ENCODE results near the gene PTPA. TPM values are rescaled to one million over a fixed set of nuclear protein-coding genes. Genes with fewer than 3 reads are reported as not detected.

The PTPA gene
- total and polyA plus RNA-seq, 2 of the 4 experiments (the other 2 are of a cell fraction) = 124 to 149 TPM

DNA sequence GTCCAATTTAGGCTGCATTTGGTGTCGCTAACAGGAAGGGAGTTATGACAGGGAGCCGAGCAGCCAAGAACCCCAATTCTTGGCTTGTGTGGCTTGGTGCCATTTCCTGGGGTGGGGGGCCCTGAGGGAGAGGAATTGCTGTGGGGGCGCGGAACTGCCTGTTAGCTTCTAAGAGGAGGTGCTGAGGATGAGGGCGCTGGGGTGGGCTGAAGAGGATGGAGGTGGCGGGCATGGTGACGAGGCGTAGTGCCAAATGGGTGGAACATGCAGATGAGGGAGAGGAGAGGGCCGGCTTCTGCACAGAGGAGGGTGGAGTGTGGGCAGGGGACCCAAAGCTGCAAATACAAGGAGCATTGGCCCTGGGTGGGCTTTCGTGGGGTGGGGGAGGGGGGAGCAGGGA is 38.9 kb downstream of the PTPA start:
- in situ Hi-C loops (cut with MboI; ENCODE audit: low sequenced_read_pairs) = no loop called here
- Histone ChIP-seq H3K23ac (ENCODE audit: low read depth, low read length) (no peak overlapping the region), H3K4me2 (ENCODE audit: low read depth, low read length) (no peak overlapping the region), H3K9me3 (ENCODE audit: control insufficient read depth, insufficient read depth, low read length) (no peaks in the 10 kb centered on the region), H3K27ac (ENCODE audit: insufficient read depth, low read length) (no peak overlapping the region), H2BK15ac (ENCODE audit: low read depth, low read length) (no peak overlapping the region), H4K5ac (ENCODE audit: low read depth, low read length) (no peak overlapping the region), H3K4me3 (ENCODE audit: insufficient read depth, low read depth, low read length) (no peak overlapping the region), H3K9ac (ENCODE audit: low read depth, low read length) (no peak overlapping the region), H2AK9ac (replicated peaks; ENCODE audit: low read depth, low read length, poor library complexity) (no peak overlapping the region), H4K20me1 (ENCODE audit: insufficient read depth, low read length) (no peaks in the 10 kb centered on the region), H2AFZ (replicated peaks; ENCODE audit: low read length, poor library complexity) (no peak overlapping the region), H2BK120ac (ENCODE audit: low read depth, low read length) (no peak overlapping the region), H3K18ac (ENCODE audit: low read depth, low read length) (no peak overlapping the region), H4K91ac (ENCODE audit: insufficient read depth, low read depth, low read length) (no peak overlapping the region), H3K36me3 (ENCODE audit: control insufficient read depth, insufficient read depth, low read length) (peaks cover 38% of the 10 kb centered on the region), H2BK20ac (ENCODE audit: low read depth, low read length) (no peak overlapping the region), H3K56ac (ENCODE audit: extremely low read depth, insufficient read depth, low read length) (no peak overlapping the region), H3K27me3 (ENCODE audit: control insufficient read depth, insufficient read depth, low read length) (no peaks in the 10 kb centered on the region), H2AK5ac (ENCODE audit: low read depth, low read length) (no peak overlapping the region), H2BK5ac (ENCODE audit: low read depth, low read length, poor library complexity, severe bottlenecking) (no peak overlapping the region), H3K9me1 (ENCODE audit: insufficient read depth, low read length) (peaks cover 12% of the 10 kb centered on the region; the same call in 1 of the 2 replicates), H3K79me1 (ENCODE audit: low read depth in 1 of 2, low read length in 2 of 2) (peaks cover 16 to 69% of the 10 kb centered on the region in 2 experiments), H3K14ac (replicated peaks; ENCODE audit: low read depth, low read length) (no peak overlapping the region), H4K8ac (ENCODE audit: low read depth in 2 of 2, low read length in 2 of 2) (no peak overlapping the region), H3K4ac (ENCODE audit: low read depth, low read length) (no peak overlapping the region), H3K4me1 (ENCODE audit: control insufficient read depth, insufficient read depth, low read length) (peaks cover 19% of the 10 kb centered on the region)
- 79% methylated on average over 6 of the region's 10 CpGs; no CpG with 5 or more reads in 1 of the 2 experiments for WGBS, 2 experiments (ENCODE audit: extremely low coverage in 2 of 2, insufficient read length in 1 of 2)
- DNase-seq (no peak), ATAC-seq (ENCODE audit: low read depth) (no peak)
- intact Hi-C loops (cut with micrococcal nuclease) = no loop called here
- TF ChIP-seq POLR2A (IDR thresholded peaks at IDR 0.05; ENCODE audit: low read depth, low read length) (no peak), CEBPB (IDR thresholded peaks at IDR 0.05; ENCODE audit: low read depth, low read length) (no peak), SMC3 (IDR thresholded peaks at IDR 0.05; ENCODE audit: low read depth, low read length) (no peak), MXI1 (IDR thresholded peaks at IDR 0.05; ENCODE audit: borderline replicate concordance, low read depth, low read length) (no peak), MAZ (IDR thresholded peaks at IDR 0.05; ENCODE audit: borderline replicate concordance, low read depth, low read length) (no peak), RCOR1 (IDR thresholded peaks at IDR 0.05; ENCODE audit: insufficient replicate concordance, low read length) (no peak), FOS (IDR thresholded peaks at IDR 0.05; ENCODE audit: low read depth, low read length) (no peak), CHD1 (IDR thresholded peaks at IDR 0.05; ENCODE audit: low read depth, low read length) (no peak), RAD21 (IDR thresholded peaks at IDR 0.05; ENCODE audit: low read length) (no peak)
- TF ChIP-seq, protein P1, sequence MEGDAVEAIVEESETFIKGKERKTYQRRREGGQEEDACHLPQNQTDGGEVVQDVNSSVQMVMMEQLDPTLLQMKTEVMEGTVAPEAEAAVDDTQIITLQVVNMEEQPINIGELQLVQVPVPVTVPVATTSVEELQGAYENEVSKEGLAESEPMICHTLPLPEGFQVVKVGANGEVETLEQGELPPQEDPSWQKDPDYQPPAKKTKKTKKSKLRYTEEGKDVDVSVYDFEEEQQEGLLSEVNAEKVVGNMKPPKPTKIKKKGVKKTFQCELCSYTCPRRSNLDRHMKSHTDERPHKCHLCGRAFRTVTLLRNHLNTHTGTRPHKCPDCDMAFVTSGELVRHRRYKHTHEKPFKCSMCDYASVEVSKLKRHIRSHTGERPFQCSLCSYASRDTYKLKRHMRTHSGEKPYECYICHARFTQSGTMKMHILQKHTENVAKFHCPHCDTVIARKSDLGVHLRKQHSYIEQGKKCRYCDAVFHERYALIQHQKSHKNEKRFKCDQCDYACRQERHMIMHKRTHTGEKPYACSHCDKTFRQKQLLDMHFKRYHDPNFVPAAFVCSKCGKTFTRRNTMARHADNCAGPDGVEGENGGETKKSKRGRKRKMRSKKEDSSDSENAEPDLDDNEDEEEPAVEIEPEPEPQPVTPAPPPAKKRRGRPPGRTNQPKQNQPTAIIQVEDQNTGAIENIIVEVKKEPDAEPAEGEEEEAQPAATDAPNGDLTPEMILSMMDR (conservative IDR thresholded peaks at IDR 0.05; ENCODE audit: low read depth, low read length) = no peak
- TF ChIP-seq, protein P2, sequence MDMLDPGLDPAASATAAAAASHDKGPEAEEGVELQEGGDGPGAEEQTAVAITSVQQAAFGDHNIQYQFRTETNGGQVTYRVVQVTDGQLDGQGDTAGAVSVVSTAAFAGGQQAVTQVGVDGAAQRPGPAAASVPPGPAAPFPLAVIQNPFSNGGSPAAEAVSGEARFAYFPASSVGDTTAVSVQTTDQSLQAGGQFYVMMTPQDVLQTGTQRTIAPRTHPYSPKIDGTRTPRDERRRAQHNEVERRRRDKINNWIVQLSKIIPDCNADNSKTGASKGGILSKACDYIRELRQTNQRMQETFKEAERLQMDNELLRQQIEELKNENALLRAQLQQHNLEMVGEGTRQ (IDR thresholded peaks at IDR 0.05; ENCODE audit: low read depth, low read length) = no peak
- TF ChIP-seq, protein P3, sequence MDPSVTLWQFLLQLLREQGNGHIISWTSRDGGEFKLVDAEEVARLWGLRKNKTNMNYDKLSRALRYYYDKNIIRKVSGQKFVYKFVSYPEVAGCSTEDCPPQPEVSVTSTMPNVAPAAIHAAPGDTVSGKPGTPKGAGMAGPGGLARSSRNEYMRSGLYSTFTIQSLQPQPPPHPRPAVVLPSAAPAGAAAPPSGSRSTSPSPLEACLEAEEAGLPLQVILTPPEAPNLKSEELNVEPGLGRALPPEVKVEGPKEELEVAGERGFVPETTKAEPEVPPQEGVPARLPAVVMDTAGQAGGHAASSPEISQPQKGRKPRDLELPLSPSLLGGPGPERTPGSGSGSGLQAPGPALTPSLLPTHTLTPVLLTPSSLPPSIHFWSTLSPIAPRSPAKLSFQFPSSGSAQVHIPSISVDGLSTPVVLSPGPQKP (IDR thresholded peaks at IDR 0.05; ENCODE audit: borderline replicate concordance, low read depth, low read length) = no peak
- BruUV-seq (replicated peaks) = no TSS peak
- dilution Hi-C loops (cut with HindIII; ENCODE audit: low sequenced_read_pairs, unreplicated experiment) = no loop called here
- CTCF ChIA-PET = no interaction called here
- POLR2A ChIA-PET (ENCODE audit: unreplicated experiment) = interaction anchor here (0.6 kb wide), 1 partner anchor 15 kb away, joined by 5 read pairs; no protein-coding TSS in a partner anchor

Measured in IMR-90 (cell line).